Stimulated activated CD8-positive, alpha-beta memory T cell treated with anti-CD3 and anti-CD28 coated beads, Interleukin-4, amount 100 ng/mL, for 1 hour (primary cell): ENCODE data around the gene OR4D1.

Experiments
- DNase-seq, 2 donors: peaks; one replicate each; pipeline ENCODE4 v3.0.0-alpha.2; 2020; ENCODE audit warnings: low read depth in 2 of 2, low spot score in 1 of 2

OR4D1 gene

DNA sequence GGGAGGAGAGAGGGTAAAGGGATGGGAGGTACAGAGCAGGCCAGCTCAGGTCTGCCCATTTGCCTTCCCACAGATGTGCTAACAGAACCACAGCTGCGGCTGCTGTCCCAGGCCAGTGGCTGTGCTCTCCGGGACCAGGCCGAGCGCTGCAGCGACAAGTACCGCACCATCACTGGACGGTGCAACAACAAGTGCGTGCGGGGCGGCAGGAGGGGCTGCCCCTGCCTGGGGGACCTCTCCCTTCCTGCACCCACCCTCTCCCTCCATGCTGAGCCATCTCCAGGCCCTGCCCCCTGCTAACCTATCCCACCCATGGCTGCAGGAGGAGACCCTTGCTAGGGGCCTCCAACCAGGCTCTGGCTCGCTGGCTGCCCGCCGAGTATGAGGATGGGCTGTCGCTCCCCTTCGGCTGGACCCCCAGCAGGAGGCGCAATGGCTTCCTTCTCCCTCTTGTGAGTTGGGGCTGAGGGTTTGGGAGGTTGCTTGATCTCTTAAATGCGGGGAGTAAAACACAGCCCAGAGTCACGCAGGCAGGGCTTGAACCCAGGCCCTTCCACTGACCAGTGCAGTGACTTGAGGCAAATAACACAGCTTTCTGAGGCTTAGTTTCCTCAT, 45.6 kb downstream of the OR4D1 start:
- no peak for DNase-seq

DNA sequence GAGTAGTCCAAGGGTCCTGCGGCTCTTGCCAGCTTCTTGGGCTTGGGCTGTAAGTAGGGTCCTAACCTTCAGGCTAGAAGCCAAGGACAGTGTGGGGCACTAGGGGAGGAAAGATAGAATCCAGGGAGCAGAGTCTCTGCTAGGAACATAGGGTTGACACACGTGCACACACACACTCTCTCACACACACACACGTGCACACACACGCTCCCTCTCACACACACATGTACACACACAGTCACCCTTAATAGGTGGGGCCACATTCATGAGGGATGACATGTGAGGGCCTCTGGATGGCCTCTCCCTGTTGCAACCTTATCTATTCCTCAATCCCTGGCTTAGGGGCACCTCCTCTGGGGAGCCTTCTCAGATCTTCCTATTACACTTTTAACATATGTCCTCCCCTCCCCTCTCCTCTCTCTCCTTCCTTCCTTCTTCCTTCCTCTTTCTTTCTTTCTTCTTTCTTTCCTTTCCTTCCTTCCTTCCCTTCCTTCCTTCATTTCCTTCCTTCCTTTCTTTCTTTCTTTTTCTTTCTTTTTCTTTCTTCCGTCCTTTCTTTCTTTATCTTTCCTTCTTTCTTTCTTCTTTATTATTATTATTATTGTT, 47.4 kb downstream of the OR4D1 start:
- no peak for DNase-seq

GRCh38 chr17:58196610-58197009, 48.4 kb downstream of the OR4D1 start:
- no peak for DNase-seq

DNA sequence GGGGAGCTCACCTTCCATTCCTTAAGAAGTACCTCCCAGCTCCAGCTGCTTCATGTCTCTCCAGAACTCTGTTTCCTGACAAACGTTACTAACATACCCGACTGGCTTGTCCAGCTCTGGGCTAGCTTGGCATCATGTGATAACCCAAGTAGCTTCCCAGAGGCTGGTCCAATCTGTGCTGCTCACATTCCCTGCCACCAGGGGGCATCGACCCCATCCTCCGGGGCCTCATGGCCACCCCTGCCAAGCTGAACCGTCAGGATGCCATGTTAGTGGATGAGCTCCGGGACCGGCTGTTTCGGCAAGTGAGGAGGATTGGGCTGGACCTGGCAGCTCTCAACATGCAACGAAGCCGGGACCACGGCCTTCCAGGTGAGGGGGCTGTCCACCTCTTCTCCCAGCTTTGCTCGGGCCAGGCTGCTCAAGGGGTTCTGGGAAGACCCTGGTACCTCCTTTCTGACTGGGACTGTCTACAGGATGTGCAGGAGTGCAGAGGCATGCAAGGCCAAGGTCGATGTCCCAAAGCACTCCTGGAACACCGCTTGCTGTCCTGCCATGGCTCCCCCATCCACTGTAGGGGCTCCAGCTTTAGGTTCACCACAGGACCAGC, 51.9 kb downstream of the OR4D1 start:
- peak; percentile 14 to 34 for DNase-seq

DNA sequence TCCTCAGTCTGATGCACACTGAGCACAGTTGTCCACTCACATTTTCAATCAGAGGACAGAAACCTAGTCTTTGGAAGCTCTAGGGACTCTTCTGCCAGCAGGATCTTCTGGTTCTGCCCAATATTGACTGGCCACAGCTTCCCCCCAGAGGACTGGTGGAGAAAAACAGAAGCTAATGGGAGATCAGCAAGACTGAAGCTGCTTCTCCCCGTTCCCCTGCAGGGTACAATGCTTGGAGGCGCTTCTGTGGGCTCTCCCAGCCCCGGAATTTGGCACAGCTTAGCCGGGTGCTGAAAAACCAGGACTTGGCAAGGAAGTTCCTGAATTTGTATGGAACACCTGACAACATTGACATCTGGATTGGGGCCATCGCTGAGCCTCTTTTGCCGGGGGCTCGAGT, 54.7 kb downstream of the OR4D1 start:
- DNase-seq: no peak

DNA sequence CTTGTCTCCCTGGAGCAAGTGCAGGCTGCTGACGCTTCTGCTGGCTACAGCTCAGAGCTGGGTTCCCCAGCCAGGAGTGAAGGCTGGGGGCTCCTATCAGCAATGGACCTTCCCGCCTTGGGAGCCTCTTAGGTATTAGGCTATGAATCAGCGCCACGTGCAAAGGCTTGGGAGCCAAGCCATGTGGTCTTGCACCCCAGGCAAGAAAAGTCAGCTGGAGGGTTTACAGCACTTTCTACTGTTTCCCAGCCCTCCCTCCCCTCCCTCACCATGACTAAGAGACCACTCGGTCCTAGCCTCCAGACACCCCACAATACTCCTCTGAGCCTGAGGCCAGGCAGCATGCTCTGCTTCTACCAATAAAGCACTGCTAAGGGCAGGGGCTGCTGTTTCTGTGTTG, 56.6 kb downstream of the OR4D1 start:
- no peak for DNase-seq

DNA sequence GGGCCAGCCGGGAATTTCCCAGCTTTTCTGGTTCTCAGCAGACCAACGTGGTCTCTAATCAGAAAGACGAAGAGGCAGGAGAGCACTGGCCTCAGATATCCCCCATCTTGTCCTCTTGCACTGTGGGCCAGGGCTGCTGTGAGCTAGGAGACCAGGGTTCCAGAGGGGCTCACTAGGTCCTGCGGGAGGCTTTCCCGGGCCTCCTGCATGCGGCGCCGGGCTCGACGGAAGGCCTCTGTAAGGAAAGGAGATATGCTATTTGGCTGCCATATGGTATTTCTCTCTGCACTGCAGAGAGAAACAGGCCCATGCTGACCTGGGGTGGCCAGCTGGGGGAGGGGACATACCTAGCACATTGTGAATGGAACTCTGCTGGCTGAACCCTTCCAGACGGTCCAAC, 57.8 kb downstream of the OR4D1 start:
- no peak for DNase-seq

GRCh38 chr17:58207451-58207850, 59.3 kb downstream of the OR4D1 start:
- DNase-seq: no peak

GRCh38 chr17:58208344-58208743, 60.2 kb downstream of the OR4D1 start:
- DNase-seq: no peak
